Breast epithelium (tissue), 3 donors: Measurements from ENCODE around the gene KIF4B.

ENCODE experiments used
- POLR2A ChIP-seq: fragments of 450-650 bp; IDR thresholded peaks from one replicate; pipeline ENCODE4 v1.6.1; 2016; ENCODE audit warnings: antibody characterized with exemption, mild to moderate bottlenecking, moderate library complexity
- POLR2AphosphoS5 ChIP-seq, 3 donors: sonication (generic); formaldehyde crosslinking; IDR thresholded peaks; one replicate each; pipeline ENCODE4 v1.6.1; 2017; ENCODE audit warnings: antibody characterized with exemption in 3 of 3
- TF ChIP-seq, protein P1 (sequence below), 3 donors: fragments of 450-650 bp; IDR thresholded peaks; one replicate each; pipeline ENCODE4 v1.5.1; 2016 to 2017; ENCODE audit warnings: antibody characterized with exemption in 3 of 3, mild to moderate bottlenecking in 3 of 3, moderate library complexity in 3 of 3

DNA sequence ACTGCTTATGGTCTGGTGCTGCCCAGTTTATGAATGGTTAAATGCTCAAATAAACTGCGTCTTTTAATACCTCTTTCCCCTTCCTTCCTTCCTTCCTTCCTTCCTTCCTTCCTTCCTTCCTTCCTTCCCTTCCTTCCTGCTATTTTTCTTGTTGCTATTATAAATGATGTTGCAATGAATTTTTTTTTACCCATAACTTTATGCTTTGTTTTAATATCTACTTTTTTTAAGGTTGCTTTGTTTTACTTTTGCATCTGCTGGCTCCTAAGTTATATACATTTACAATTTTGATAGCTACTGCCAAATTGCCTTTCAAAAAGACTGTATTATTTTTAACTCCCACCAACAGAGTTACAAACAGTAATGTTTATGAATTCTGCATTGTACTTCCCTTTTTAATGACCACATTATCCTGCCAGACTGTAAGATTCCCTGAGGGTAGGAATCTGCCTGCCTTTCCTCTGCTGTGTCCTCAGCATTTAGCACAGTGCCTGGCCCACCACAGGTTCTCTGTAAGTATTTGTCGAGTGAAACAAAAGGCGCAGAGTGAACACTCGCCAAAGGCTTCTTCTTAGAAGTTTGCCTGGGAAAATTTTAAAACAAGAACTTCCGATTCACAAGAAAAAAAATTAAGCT lies 36.9 kb downstream of the KIF4B start:
- TF ChIP-seq POLR2AphosphoS5 (IDR thresholded peaks at IDR 0.05): no peak
- TF ChIP-seq, protein P1, sequence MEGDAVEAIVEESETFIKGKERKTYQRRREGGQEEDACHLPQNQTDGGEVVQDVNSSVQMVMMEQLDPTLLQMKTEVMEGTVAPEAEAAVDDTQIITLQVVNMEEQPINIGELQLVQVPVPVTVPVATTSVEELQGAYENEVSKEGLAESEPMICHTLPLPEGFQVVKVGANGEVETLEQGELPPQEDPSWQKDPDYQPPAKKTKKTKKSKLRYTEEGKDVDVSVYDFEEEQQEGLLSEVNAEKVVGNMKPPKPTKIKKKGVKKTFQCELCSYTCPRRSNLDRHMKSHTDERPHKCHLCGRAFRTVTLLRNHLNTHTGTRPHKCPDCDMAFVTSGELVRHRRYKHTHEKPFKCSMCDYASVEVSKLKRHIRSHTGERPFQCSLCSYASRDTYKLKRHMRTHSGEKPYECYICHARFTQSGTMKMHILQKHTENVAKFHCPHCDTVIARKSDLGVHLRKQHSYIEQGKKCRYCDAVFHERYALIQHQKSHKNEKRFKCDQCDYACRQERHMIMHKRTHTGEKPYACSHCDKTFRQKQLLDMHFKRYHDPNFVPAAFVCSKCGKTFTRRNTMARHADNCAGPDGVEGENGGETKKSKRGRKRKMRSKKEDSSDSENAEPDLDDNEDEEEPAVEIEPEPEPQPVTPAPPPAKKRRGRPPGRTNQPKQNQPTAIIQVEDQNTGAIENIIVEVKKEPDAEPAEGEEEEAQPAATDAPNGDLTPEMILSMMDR (IDR thresholded peaks at IDR 0.05): no peak
- no peak for TF ChIP-seq POLR2A
